ENCODE results near the gene FCMR.

FCMR gene

GRCh38 chr1:206923009-206923960, 1.5 kb upstream of the FCMR start:
- DNase-seq: peak; percentile 63

- no peak for DNase-seq
These were observed 783 bp upstream of the FCMR start for GRCh38 chr1:206922524-206922923.

- DNase-seq: no peak
These were observed 3.7 kb downstream of the FCMR start for GRCh38 chr1:206918076-206918475.

- DNase-seq: no peak
These were observed 5.6 kb downstream of the FCMR start for GRCh38 chr1:206916000-206916709.

GRCh38 chr1:206915030-206915735, 6.6 kb downstream of the FCMR start:
- DNase-seq: no peak

DNA sequence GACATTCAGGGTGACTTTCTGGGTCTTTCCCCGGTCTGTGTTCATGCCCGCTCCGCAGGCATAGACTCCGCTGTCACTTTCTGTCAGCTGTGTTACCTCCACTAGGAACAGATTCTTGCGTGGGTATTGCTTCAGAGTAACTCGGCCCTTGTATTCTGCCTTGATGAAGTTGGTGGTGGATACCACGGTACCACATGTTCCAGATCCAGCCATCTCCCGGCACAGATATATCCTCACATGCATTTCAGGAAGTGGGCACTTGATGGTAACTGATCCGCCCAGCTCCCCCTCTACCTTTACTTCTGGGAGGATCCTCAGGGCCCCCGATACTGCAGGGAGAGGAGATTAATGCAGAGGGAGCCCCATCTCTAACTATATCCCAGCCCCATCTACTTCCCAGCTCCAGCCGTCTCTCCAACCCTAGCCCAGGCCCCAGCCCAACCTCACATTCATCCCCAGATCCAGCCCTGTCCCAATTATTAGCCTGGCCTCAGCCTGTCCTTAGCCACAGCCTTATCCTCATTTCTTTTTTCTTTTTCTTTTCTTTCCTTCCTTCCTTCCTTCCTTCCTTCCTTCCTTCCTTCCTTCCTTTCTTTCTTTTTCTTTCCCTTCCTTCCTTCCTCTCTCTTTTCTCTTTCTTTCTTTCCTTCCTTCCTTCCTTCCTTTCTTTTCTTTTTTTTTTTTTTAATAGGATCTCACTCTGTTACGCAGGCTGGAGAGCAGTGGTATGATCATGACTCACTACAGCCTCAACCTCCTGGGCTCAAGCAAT, 7.8 kb downstream of the FCMR start:
- no peak for DNase-seq

GRCh38 chr1:206912445-206913095, 9.2 kb downstream of the FCMR start:
- peak; percentile 83 for DNase-seq

DNA sequence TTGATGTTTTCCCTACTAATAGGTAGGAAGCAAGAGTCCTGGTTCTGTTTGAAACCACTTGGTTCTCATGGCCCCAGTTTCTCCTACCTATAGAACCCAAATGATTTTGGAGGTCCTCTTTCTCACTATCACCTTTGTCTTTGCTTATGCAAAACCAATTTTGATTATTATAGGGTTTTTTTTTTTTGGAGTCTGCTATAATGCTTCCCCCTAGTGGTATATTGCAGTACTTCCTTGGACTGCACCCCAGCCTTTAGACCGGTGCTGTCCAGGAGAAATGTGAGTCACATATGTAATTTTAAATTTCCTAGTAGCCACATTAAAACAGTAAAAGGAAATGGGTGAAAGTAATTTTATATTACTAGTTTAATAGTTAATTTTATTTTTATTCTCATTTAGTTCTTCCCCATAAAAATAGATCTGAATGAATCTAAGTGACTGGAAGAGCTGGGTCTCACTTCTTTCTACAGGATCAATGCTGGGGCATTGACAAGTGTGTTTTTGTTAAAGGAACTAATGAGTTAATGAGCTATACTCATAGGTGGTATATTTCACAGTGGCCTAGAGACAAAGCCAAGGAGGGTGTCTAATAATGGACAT, 10.6 kb downstream of the FCMR start:
- peak; percentile 69 for DNase-seq

DNA sequence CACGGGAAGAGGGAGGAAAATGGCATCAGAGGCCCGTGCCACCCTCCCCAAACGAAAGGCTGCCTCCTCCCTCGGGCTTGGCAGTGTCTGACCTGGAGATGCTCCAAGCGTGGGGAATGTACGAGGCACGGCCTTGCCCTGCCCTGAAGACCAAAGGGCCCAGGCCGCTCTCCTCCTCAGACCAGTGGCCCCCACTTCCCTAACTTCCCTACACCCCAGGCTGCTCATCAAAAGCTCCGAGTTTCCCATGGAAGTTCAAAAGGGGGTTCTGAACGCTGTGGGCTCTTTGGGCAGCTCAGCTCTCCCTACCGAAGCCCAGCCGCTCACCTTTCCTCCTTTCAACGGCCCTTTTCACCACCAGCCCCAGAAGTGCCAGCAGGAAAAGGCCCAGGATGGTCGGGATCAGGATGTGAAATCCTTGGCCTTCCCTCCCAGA, 11.8 kb downstream of the FCMR start:
- DNase-seq: no peak

DNA sequence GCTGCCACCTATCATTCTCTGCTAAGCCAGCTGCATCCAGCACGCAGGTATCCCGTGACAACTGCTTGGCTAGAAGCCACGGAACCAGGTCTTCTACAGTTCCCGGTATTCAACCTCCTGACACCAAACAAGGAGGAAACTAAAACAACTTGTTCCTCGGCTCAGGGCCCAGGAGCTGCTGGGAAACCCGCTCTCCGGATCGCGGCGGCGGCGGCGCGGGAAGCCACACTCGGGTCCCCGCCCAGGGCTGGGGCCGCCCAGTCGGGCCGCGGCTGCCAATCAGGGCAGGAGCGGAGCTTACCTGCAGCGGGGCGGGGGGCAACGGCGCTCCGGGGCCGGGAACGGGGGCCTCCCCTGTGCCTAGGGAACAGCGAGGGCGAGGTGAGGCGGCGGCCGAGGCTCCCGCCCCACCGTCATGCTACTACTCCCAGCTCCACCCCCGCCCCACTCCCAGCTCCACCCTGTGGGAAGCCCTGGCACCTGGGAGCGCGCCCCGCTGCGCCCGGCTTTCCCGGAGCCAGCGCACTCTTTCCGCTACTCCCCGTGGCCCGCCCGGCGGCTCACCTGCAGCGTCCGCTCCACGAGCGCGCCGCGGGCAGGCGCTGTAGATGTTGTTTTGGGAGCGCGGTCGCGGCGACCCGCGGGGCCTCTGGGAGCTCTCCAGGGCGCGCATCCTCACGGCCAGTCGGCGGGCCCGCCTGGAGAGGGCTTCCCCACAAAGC, 12.4 kb downstream of the FCMR start:
- DNase-seq: no peak

- no peak for DNase-seq
These were observed 13.7 kb downstream of the FCMR start for GRCh38 chr1:206908038-206908437.

DNA sequence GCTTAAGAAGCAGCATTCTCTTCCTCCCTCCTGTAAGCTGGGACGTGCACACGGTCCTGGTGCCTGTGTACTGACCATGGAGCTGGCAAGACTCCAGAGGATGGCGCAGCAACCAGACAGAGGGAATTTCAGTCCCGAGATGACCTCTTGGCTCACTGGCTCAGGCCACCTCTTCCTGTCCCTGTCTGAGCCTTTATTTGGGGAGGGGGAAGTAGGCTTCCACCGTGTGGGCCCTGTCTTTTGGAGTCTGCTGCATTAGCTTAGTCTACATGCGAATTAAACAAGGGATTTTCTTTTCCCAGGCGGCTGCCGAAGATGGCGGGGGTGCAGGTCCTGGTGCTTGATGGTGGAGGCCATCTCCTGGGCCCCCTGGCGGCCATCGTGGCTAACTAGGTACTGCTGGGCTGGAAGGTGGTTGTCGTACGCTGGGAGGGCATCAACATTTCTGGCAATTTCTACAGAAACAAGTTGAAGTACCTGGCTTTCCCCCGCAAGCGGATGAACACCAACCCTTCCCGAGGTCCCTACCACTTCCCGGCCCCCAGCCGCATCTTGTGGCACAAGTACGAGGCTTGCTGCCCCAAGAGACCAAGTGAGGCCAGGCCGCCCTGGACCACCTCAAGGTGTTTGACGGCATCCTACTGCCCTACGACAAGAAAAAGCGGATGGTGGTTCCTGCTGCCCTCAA, 14.3 kb downstream of the FCMR start:
- no peak for DNase-seq

DNA sequence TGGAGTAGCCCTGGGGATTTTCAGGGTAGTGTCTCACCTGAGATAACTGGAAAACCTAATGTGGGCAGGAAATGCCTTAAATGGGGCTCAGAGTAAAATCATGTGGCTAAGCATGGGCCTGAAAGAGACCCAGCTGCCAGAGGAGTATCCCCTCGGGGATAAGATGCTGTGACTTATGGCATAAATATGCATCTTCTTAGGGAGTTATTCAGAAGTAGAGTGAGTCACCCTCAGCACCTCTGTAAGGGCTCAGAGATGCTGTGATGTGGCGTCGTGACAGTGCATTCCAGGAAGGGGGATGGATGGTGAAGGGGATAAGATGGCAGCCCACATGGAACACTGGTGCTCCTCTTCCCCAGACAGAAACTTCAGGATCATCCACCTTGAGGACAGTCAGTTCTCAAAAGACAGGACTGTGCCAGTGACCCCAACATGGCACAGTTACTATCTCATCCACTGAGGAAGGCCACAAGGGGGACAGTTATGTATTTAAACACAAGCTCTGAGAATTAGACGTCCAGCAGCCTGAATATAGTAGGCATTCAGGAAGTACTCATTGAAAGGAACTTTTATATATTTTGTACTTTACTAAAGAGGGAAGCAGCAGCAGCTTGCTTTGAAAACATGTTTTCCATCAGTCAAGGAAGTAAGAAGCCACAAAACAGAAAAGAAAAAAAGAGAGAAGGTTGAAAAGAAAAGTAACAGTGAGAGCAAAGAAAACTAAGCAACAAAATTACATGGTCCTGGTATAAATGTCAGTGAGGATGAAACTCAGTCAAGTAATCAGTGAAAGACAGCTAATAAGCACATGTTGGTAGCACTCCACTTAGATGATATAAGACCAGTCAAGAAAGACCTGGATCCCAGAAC, 16.2 kb downstream of the FCMR start:
- peak; percentile 34 for DNase-seq

DNA sequence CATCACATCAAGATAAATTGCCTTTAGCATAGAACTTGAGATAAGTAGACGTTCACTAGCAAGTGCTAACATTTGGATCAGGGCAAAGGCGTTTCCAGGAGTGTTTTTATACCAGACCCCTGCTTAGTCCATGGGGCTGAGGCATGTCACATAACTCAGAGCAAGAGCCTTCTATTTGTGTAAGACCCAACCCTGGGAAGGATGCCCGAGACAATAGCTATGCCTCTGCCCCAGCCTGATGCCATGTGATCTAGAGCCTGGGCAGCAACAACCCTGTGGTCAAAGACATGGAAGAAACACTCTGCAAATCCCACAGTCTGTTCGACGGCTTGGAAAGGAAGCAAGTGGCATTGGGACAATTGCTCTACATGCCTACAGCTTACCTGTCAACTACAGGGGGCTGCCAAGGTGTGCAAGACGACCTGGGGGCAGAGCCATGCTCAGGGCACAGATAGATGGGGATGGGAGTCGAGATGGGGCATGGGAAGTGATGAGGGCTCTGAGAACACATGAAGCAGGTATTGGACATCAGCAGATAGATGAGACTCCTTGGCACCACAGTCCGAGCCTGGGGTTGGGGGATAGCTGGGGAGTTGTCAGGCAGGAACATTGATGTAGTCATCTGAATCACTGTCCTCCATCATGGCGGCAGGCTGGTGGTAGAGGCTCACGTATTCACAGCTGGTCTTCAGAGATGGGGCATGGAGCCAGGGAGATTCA, 17.2 kb downstream of the FCMR start:
- no peak for DNase-seq

DNA sequence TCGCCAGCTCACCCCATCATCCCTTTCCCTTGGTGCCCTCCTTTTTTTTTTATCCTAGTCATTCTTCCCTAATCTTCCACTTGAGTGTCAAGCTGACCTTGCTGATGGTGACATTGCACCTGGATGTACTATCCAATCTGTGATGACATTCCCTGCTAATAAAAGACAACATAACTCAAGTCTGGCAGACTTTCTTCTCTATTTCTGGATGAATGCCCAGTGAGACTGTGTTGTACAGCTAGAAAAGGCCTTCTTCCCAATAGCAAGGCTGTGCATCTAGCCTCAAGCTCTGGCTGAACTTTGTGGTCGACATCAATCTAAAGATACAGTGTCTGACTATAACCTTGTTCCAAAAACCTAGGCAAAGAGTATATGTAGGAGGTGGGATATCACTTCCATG, 18.1 kb downstream of the FCMR start:
- no peak for DNase-seq

DNA sequence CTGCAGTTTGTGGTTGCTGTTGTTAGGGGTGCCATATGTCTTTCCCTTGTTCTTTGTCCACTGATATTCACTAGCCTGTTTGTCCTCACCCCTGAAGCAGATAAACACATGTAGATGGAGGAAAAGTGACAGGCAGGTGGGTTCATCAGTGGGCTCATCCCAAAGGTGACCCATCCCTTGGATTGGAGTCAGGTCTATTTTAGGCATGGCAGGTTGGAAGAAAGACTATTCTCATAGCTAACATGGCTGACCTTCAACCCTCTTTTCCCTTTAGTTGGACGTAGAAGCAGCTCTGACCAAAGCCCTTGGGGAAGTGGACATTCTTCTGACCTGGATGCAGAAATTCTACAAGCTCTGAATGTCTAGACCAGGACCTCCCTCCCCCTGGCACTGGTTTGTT, 19.0 kb downstream of the FCMR start:
- DNase-seq: no peak

DNA sequence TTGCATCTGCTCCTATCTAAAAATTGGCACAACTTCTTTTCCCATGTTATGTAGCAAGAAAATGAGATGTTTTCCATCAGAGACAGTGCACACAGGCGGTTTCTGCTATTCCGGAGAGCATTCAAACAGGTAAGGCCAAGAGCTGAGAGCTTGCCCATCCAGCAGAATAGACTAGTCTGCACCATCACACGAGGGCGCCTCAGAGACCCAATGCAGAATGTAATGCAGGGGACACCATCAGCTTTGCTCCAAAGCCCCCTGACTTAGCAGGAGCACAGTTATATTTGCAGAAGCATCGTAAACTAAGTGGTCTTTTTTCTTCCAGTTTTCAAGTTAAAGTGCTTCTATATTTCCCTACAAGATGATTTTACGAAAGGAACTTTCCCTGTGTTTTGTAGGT, 19.8 kb downstream of the FCMR start:
- DNase-seq: no peak

- DNase-seq: no peak
These were observed 21.6 kb downstream of the FCMR start for GRCh38 chr1:206900149-206900548.

- no peak for DNase-seq
These were observed 22.0 kb downstream of the FCMR start for GRCh38 chr1:206899717-206900116.
